HG03439 (cell line): Measurements from ENCODE around the gene DDX31.

Experiments
- ATAC-seq: cut with Tn5 transposase; IDR thresholded peaks from one replicate; pipeline ENCODE4 v1.9.1; 2021; ENCODE audit warnings: mild to moderate bottlenecking, moderate library complexity; ENCODE audit not compliant: unreplicated experiment

The DDX31 gene

GRCh38 chr9:132597073-132597775 lies 72.6 kb downstream of the DDX31 start:
- ATAC-seq: no peak

- ATAC-seq: no peak
Measured at GRCh38 chr9:132596200-132596599, 73.6 kb downstream of the DDX31 start.

- no peak for ATAC-seq
Measured at GRCh38 chr9:132595319-132595718, 74.5 kb downstream of the DDX31 start.

- no peak for ATAC-seq
Measured at GRCh38 chr9:132594412-132594811, 75.4 kb downstream of the DDX31 start.

- ATAC-seq: no peak
Measured at GRCh38 chr9:132592451-132592850, 77.3 kb downstream of the DDX31 start.

- ATAC-seq: no peak
Measured at GRCh38 chr9:132591751-132592314, 78.0 kb downstream of the DDX31 start.

- no peak for ATAC-seq
Measured at GRCh38 chr9:132591244-132591643, 78.5 kb downstream of the DDX31 start.

GRCh38 chr9:132590318-132591182 lies 79.2 kb downstream of the DDX31 start:
- no peak for ATAC-seq

GRCh38 chr9:132590037-132590317 lies 79.8 kb downstream of the DDX31 start:
- ATAC-seq: no peak

GRCh38 chr9:132589148-132590036 lies 80.4 kb downstream of the DDX31 start:
- ATAC-seq: no peak

GRCh38 chr9:132588501-132589147 lies 81.2 kb downstream of the DDX31 start:
- ATAC-seq: no peak

- no peak for ATAC-seq
Measured at GRCh38 chr9:132588098-132588497, 81.7 kb downstream of the DDX31 start.

GRCh38 chr9:132587592-132587955 lies 82.2 kb downstream of the DDX31 start:
- ATAC-seq: no peak

- ATAC-seq: no peak
Measured at GRCh38 chr9:132586830-132587591, 82.8 kb downstream of the DDX31 start.

GRCh38 chr9:132585954-132586829 lies 83.6 kb downstream of the DDX31 start:
- ATAC-seq: no peak

GRCh38 chr9:132584601-132585560 lies 84.9 kb downstream of the DDX31 start:
- no peak for ATAC-seq

- no peak for ATAC-seq
Measured at GRCh38 chr9:132583584-132584304, 86.0 kb downstream of the DDX31 start.
